ENCODE results near the gene RSAD1. TPM values are rescaled to one million over a fixed set of nuclear protein-coding genes. Genes with fewer than 3 reads are reported as not detected.

The RSAD1 gene
- total RNA-seq, 2 experiments from 2014 or later = 42.7 to 43.5 TPM

DNA sequence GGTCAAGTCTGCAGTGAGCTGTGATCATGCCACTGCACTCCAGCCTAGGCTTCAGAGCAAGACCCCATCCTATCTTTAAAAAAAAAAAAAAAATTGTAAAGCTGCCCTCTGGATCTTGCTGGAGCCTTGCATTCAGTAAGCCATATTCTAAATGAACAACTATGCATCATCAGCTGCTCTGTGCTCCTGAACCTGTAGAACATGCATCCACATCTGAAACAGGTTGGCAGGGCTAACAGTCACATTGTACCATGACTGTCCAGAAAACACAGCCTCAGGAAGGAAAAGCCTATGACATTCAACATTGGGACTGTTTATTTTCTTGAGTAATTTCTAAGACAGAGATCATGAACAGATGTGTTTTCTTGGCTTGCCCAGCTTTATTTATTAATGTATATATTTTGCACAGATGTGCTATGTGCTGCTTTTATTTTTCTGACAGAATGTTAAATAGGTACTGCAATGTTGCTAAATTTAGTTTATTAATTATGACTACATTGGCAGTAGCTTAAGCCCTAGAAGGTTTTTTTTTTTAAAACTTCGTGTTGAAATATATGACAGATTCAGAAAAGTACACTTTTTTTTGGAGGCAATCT lies 32.8 kb upstream of the RSAD1 start:
- Mint-ChIP-seq H3K27ac (no peak overlapping the region), H3K4me3 (no peak overlapping the region), H3K36me3 (peaks cover 2% of the 10 kb centered on the region), H3K27me3 (no peaks in the 10 kb centered on the region), H3K4me1 (no peaks in the 10 kb centered on the region), H3K9me3 (no peaks in the 10 kb centered on the region)
- DNase-seq (no peak), ATAC-seq (ENCODE audit: low read depth) (no peak)
- POLR2A ChIA-PET = no interaction called here

GRCh38 chr17:50447870-50448595 lies 30.6 kb upstream of the RSAD1 start:
- peaks cover 2% of the 10 kb centered on the region for H3K4me1 Mint-ChIP-seq
- H3K27me3 Mint-ChIP-seq = no peaks in the 10 kb centered on the region
- DNase-seq (no peak), ATAC-seq (ENCODE audit: low read depth) (no peak)
- POLR2A ChIA-PET = no interaction called here
- no peak overlapping the region for H3K4me3 Mint-ChIP-seq
- no peaks in the 10 kb centered on the region for H3K9me3 Mint-ChIP-seq
- H3K27ac Mint-ChIP-seq = no peak overlapping the region
- H3K36me3 Mint-ChIP-seq = peaks cover 2% of the 10 kb centered on the region

DNA sequence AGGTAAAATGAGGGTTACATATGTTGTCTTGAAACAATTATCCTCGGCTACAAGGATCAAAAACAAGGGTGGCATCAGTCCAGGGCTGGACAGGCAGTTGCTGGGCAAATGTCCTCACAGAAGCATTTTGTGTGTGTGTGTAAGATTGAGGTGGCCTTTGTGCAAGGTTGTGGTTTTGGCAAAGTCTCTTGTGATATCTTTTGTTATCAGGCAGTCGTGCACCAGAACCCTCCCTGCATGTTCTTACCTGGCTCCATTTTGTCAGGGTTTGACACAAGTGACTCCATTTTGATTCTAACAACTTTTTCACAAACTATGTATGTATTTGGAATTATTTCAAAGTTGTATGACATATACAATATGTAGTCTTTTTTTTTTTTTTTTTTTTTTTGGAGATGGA lies 30.0 kb upstream of the RSAD1 start:
- H3K4me3 Mint-ChIP-seq = no peak overlapping the region
- H3K27ac Mint-ChIP-seq = no peak overlapping the region
- peaks cover 2% of the 10 kb centered on the region for H3K36me3 Mint-ChIP-seq
- H3K27me3 Mint-ChIP-seq = no peaks in the 10 kb centered on the region
- H3K4me1 Mint-ChIP-seq = peaks cover 2% of the 10 kb centered on the region
- DNase-seq (no peak), ATAC-seq (ENCODE audit: low read depth) (no peak)
- H3K9me3 Mint-ChIP-seq = no peaks in the 10 kb centered on the region
- POLR2A ChIA-PET = no interaction called here

GRCh38 chr17:50451943-50452629 lies 26.6 kb upstream of the RSAD1 start:
- ATAC-seq (ENCODE audit: low read depth) = no peak
- Mint-ChIP-seq H3K9me3 (no peaks in the 10 kb centered on the region), H3K27me3 (no peaks in the 10 kb centered on the region), H3K36me3 (peaks cover 4% of the 10 kb centered on the region), H3K4me3 (no peak overlapping the region), H3K27ac (no peak overlapping the region), H3K4me1 (peaks cover 2% of the 10 kb centered on the region)
- no peak for DNase-seq
- POLR2A ChIA-PET = no interaction called here

DNA sequence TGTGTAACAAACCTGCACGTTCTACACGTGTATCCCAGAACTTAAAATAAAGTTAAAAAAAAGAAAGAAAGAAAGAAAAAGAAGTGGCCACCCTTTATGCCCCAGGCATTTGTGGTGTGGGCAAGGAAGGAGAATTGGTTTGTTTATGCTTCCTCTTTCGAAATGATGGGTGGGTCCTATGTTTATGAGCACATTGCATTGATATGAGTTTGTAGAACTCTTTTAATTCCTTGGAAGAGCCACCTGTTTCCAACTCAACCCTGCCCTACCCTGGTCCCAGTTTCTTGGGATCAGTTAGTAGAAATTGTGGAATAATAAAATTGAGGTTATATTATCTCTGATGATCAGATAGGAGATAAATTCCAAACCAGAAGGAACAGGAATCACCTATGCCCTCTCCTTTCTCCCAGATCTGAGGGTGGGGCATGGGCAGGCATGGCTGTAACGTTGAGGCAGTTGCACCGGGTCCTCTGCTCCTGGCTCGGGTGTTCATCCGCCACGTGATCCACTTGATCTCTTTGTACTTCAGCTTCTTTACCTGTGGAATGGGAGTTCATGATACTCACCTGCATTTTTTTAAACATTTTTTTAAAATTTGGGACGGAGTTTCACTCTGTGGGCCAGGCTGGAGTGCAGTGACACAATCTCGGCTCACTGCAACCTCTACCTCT lies 25.9 kb upstream of the RSAD1 start:
- Mint-ChIP-seq H3K4me3 (no peak overlapping the region), H3K4me1 (peaks cover 2% of the 10 kb centered on the region), H3K27me3 (no peaks in the 10 kb centered on the region), H3K27ac (no peak overlapping the region), H3K36me3 (peaks cover 4% of the 10 kb centered on the region), H3K9me3 (no peaks in the 10 kb centered on the region)
- no peak for ATAC-seq (ENCODE audit: low read depth)
- POLR2A ChIA-PET = no interaction called here
- DNase-seq = no peak

DNA sequence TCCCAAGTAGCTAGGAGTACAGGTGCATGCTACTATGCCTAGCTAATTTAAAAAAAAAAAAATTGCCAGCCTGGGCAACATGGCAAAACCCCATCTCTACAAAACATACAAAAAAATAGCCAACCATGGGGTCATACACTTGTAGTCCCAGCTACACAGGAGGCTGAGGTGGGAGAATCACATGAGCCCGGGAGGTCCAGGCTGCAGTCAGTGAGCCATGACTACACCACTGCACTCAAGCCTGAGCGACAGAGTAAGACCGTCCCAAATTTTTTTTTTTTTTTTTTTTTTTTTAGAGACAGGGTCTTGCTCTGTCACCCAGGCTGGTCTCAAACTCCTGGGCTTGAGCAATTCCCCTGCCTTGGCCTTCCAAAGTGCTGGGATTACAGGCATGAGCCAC lies 24.8 kb upstream of the RSAD1 start:
- Mint-ChIP-seq H3K9me3 (no peaks in the 10 kb centered on the region), H3K4me3 (no peak overlapping the region), H3K4me1 (peaks cover 2% of the 10 kb centered on the region), H3K36me3 (peaks cover 4% of the 10 kb centered on the region), H3K27me3 (no peaks in the 10 kb centered on the region), H3K27ac (no peak overlapping the region)
- DNase-seq = no peak
- POLR2A ChIA-PET = no interaction called here
- ATAC-seq (ENCODE audit: low read depth) = no peak

GRCh38 chr17:50457621-50458020 lies 21.0 kb upstream of the RSAD1 start:
- Mint-ChIP-seq H3K27me3 (no peaks in the 10 kb centered on the region), H3K4me1 (no peaks in the 10 kb centered on the region), H3K36me3 (peaks cover 2% of the 10 kb centered on the region), H3K4me3 (no peak overlapping the region), H3K27ac (no peak overlapping the region), H3K9me3 (no peaks in the 10 kb centered on the region)
- DNase-seq (no peak), ATAC-seq (ENCODE audit: low read depth) (no peak)
- POLR2A ChIA-PET = no interaction called here

DNA sequence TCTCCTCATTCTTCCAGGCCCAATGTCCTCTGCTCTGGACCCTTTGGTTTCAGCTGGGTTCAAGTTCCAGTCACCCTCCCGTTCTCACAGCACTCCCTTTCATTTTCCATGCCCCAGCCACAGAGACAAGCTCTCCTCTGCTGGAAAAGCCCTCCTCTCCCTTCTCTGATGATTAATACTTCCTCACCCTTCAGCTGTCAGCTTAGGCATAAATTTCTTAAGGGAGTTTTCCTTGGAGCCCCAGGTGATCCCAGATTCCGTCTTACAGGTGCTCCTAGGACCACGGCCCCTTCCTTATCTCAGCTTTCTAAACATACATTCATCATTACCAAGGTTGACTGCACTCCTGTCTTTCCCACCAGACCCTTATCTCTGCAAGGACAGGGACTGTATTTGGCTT lies 20.4 kb upstream of the RSAD1 start:
- Mint-ChIP-seq H3K9me3 (no peaks in the 10 kb centered on the region), H3K4me1 (no peaks in the 10 kb centered on the region), H3K4me3 (no peak overlapping the region), H3K27me3 (no peaks in the 10 kb centered on the region), H3K36me3 (peaks cover 2% of the 10 kb centered on the region), H3K27ac (no peak overlapping the region)
- DNase-seq = no peak
- POLR2A ChIA-PET = no interaction called here
- no peak for ATAC-seq (ENCODE audit: low read depth)

DNA sequence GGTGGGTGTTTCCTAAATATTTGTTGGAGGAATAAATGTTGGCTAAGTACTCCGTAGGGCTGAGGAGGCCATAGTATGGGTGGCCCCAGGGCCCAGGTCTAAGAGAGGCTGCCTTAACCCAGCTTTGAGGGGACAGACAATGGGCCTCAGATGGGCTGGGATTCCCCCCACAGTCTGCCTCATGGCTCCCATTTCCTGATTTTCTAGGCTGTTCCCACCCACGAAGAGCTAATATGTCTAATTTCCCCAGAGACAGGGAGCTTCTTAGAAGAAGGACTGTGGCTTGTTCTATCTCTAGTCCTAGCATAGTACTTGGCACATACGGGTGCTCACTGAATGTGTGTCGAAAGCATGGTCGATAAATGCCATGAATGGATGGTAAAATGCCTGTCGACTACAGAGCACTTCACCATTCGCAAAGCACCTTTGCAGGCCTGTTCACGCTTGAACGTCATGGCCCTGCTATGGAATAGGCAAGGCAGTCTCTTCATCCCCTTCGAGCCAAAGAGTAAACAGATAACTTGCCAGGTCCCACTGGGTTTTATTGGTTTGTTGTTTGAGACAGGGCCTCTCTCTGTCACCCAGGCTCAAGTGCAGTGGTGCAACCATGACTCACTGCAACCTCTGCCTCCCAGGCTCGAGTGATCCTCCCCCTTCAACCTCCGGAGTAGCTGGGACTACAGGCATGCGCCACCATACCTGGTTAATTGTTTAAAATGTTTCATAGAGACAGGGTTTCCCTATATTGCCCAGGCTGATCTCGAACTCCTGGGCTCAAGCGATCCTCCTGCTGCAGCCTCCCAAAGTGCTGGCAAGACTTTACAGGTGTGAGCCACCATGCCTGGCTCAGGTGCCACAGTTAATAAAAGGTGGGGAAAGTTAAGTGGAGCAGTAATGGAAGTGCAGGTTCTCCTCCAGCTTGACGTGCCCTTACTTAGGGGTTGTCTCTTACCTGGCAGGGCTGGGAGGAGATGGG lies 19.7 kb upstream of the RSAD1 start:
- DNase-seq = no peak
- POLR2A ChIA-PET = no interaction called here
- H3K9me3 Mint-ChIP-seq = no peaks in the 10 kb centered on the region
- peaks cover 2% of the 10 kb centered on the region for H3K36me3 Mint-ChIP-seq
- ATAC-seq (ENCODE audit: low read depth) = no peak
- no peaks in the 10 kb centered on the region for H3K27me3 Mint-ChIP-seq
- no peak overlapping the region for H3K27ac Mint-ChIP-seq
- H3K4me3 Mint-ChIP-seq = no peak overlapping the region
- no peaks in the 10 kb centered on the region for H3K4me1 Mint-ChIP-seq

- Mint-ChIP-seq H3K4me1 (no peaks in the 10 kb centered on the region), H3K36me3 (peaks cover 2% of the 10 kb centered on the region), H3K4me3 (no peak overlapping the region), H3K27ac (no peak overlapping the region), H3K27me3 (no peaks in the 10 kb centered on the region), H3K9me3 (no peaks in the 10 kb centered on the region)
- DNase-seq (no peak), ATAC-seq (ENCODE audit: low read depth) (no peak)
- POLR2A ChIA-PET = no interaction called here
Observed at GRCh38 chr17:50459756-50460155, 18.9 kb upstream of the RSAD1 start.

DNA sequence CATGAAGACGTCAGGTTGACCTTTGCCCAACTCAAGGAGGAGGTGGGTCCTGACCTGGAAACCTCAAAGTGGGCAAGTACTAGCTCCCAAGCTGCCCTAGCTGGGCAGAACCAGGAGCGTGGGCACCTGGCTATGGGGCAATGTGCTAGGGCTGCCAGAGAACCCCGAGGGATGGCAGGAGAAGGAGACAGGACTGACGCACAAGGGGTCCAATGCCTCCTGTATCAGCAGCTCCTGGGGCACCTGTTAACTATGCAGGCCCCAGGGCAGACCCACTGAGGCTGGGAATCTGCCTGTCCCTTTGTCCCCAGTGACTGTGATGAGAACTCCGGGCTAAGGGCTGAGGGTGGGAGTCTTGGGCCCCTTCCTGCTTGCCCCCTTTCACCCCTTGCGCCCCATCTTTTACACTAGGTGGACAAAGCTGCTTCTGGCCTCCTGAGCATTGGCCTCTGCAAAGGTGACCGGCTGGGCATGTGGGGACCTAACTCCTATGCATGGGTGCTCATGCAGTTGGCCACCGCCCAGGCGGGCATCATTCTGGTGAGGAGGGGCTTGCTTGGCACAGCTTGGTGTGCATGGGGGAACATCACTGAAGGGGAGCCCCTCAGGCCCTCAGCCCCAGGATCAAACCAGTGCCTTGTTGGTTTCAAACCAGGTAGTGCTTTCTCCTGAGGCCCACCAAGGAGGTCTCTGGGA lies 17.7 kb upstream of the RSAD1 start:
- Mint-ChIP-seq H3K27ac (no peak overlapping the region), H3K36me3 (peaks cover 1% of the 10 kb centered on the region), H3K27me3 (peaks cover 2% of the 10 kb centered on the region), H3K4me1 (no peaks in the 10 kb centered on the region), H3K4me3 (no peak overlapping the region), H3K9me3 (no peaks in the 10 kb centered on the region)
- no peak for ATAC-seq (ENCODE audit: low read depth)
- DNase-seq = no peak
- POLR2A ChIA-PET = no interaction called here

DNA sequence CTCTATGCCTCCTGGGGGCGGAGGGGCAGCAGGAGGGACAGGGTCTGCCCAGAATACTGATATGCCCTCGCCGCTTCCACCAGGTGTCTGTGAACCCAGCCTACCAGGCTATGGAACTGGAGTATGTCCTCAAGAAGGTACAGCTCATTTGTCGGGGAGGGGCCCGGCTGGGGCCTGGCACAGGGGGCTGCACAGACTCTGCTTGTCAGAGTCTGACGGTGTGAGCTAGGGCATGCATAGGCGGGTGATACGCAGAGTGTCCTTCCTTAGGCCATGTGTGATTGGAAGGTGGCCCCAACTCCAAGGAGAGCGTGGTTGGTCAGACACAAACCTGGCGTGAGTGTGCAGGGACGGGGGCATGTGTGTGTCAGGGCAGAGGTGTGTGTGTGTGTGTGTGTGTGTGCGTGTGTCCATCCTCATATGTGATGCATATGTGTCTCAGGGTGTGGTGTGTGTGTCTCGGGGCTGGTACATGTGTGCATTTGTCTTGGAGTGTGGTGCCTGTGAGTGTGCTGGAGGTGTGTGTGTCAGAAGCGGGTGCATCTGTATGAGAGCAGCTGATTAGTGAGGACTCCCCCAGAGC lies 17.0 kb upstream of the RSAD1 start:
- H3K4me1 Mint-ChIP-seq = no peaks in the 10 kb centered on the region
- no peaks in the 10 kb centered on the region for H3K36me3 Mint-ChIP-seq
- peaks cover 2% of the 10 kb centered on the region for H3K27me3 Mint-ChIP-seq
- DNase-seq (no peak), ATAC-seq (ENCODE audit: low read depth) (no peak)
- H3K4me3 Mint-ChIP-seq = no peak overlapping the region
- no peak overlapping the region for H3K27ac Mint-ChIP-seq
- no peaks in the 10 kb centered on the region for H3K9me3 Mint-ChIP-seq
- POLR2A ChIA-PET = no interaction called here

Measured in activated naive CD8-positive, alpha-beta T cell treated with anti-CD3 and anti-CD28 coated beads, Interleukin-2, amount 10 ng/mL, durations not matched to agents 7 days and 5 days (primary cell).